GM15510 (cell line): Measurements from ENCODE around the gene LRRTM2.

Source experiments
- POLR2A ChIP-seq: IDR thresholded peaks from 3 replicates; pipeline ENCODE4 v1.6.1; 2011; ENCODE audit warnings: borderline replicate concordance; ENCODE audit not compliant: insufficient read length; ENCODE audit errors: extremely low read depth

LRRTM2 gene

DNA sequence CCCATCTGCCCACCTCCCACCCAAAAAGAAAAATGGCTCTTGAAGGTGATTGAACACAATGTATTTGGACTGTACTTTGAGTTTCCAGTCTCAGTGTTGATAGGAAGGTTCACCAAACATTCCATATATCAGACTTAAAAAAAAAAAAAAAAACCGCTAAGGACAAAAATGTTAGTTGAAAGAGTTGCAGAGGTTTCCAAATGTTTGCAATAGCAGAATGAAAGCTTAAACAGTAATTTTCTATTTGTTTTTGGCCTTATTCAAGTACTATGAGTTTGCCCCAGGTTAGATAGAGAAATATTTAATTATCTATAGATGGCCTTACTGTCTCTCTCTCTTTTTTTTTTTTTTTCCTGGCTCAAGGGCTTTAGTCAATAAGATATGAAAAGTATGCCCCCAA, 6.1 kb downstream of the LRRTM2 start:
- TF ChIP-seq POLR2A, result no peak

DNA sequence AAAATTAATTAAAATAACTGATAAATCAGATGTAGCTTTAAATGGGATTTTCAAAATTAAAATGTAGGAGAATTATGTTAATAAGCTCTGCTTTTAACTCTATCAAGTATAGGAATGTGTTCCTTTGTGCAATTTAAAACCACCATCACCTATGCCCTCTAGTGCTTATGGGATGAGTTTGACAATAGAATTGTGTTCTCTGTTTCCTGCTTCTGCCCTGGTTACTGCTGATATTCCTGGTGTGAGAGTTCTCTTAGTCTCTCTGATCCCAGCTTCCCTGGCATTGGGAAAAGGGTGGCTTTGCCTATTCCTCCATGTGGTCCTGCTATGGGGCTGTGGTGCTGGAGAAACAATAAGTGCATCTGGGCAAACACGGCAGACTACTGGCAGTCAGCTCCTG, 8.1 kb downstream of the LRRTM2 start:
- no peak for TF ChIP-seq POLR2A

DNA sequence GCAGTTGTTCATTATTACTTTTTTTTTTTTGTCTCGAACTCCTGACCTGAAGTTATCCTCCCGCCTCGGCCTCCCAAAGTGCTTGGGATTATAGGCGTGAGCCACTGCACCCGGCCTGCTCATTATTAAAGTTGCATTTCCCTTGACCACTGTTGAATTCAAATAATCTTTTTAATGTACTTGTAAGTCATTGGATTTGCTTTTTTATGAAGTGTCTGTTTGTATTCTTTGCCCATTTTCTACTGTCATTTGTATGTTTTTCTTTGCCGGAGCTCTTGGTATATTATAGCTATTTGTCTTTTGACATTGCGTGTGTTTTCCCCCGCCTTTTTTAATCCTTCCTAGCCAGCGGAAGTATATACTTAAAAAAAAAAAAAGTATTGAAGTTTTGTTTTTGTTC, 22.0 kb downstream of the LRRTM2 start:
- TF ChIP-seq POLR2A, result no peak

DNA sequence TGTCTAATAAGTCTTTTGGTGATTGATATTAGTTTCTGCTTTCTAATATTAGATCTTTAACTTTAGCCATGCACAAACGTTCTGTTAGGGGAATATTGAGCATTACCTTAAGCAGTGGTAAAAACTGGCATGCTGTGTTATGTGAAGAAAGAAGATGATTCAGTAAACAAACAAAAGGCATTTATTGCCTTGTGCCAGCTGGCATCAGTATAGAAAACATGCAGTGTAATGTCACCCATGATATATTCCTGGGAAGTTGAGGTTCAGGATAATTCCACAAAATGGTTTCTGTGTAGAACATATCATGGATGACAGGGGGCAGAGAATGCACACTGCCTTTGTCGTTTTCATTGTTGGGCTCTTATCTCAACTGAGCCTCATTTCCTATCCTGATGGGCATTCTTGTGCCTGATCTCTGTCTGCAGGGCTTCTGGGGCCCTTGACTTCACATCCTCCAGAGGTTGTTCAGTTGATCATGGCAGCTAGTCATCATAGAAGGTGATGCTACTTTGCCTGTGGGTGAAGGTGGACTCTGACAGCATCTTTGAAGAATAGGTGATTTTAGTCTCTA, 24.2 kb downstream of the LRRTM2 start:
- TF ChIP-seq POLR2A, result no peak

DNA sequence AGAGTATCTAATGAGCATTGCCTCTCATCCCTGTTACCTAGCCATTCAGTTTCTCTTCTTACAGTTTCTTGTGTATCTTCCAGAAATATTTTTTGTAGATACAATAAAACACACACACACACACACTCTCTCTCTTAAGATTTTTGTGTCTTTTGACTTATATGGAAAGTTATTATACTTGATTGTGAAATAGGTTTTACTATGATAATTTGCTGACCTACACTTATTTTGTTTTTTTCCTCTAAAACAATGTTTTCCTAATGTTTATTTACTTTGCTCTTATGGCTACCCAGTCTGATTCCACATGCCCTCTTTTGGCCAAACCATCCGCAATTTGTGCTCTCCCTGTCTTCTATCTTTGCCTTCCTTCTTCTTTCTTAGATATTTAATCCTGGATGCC, 25.3 kb downstream of the LRRTM2 start:
- TF ChIP-seq POLR2A, result no peak

DNA sequence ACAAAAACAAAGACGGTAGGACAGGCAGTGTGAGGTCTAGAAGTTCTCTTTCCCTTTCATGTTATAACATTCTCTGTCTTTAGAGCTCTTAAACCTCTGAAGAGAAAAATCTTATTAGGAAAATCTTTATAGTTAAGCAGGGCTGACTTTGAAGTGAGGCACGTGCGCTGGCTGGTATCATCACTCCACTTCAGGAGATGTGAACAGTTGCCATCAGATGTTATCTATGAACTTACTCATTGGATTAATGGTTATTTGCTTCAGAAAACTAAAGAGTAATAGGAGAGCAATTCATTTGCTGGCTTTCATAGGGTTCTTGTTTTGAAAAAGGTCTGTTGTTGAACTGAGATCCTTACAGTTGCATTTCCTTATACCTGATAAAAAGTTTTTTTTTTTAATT, 25.7 kb downstream of the LRRTM2 start:
- TF ChIP-seq POLR2A, result no peak

DNA sequence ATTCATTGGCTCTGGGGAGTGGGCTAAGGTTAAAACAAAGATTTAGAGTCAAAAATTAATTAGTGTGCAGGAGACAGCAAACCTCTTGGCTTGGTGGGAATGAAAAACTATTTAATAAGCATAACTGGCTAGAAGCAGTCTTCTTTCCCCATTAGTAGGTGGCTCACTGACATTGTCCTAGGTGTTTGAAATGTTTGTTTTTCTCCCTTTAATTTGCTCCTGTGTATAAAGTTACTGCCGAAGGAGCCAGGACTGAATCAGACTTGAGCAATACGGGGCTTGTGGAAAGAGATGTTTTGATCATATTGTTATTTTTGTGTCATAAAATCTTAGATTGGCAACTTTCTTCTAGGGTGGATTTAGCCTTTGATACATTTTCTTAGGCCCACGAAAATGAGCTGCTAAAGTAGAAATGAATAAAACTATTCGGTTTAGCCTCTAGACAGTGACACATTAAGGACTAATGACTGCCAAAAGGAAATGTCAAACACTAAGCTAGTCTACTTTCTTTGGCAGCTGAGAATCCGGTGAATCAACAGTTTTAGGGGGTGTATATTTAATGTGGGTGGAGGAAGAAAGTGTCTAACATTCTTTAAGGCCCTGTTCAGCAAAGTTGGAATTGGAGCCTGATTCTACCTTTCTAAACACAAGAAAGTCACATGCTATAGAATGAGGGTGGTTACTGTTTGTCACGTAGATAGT, 30.2 kb downstream of the LRRTM2 start:
- no peak for TF ChIP-seq POLR2A

DNA sequence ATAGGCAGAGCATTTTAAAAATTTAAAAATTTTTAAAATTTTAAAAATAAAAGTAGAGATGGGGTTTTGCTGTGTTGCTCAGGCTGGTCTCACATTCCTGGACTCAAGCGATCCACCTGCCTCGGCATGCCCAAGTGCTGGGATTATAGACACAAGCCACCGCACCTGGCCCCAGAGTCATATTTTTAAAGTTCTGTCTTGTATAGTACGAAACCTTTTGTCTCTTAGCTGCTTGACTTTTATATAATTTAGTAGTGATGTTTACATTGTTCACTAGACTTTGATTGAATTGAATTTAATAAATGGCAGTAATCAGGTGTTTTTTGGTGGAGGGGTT, 31.0 kb downstream of the LRRTM2 start:
- no peak for TF ChIP-seq POLR2A

DNA sequence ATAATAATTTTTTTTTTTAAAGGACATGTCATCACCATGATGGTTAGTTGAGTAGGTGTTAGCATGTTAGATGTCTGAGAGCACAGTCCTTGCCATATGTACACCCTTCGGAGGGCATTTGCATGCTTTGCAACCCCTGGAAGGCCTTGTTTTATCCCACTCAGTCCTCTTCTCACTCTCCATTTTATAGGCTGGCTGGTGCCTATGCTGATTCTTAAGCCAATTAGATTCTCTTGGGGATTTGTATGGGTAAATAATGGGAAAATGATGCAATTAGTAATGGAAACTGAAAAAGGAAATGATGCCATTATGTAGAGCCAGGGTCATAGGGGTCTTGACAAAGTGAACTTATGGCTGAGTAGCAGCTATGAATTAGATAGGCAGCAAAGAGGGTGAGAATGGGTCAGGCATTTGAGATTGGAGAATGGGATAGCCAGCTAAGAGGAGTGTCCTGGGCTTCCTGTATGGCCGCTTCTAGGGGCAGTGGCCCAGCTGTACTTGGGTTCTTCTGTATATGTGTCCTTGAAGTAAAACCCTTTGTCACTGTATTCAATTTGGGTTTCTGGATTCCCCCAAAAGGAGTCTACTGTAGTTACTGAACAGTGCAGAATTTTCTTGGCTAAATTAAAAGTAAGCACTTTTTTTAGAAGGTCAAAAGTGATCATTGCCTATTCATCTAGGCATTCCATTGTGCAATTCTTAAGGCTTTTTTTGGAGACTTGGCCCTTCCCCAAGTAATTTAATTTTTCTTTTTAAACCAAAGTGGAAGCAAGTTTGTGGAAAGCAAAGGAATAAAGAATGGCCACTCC, 31.6 kb downstream of the LRRTM2 start:
- TF ChIP-seq POLR2A, result no peak

DNA sequence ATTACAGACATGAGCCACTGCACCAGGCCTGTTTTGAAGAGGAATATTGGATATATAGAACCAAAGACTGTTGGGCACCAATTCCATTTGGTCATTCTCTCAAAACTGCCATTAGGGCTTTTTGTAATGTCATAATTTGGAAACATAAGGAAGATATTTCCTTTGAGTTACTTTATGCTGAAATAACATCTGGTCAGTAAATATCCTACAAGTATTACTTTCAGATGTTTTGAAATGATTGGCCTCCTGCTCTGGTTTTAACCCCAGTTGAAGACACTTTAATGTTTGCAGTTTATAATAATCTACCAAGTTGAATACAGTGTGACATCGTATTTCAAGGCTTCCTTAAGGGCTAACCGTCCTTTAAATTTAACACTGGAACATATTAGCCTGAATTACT, 33.6 kb downstream of the LRRTM2 start:
- TF ChIP-seq POLR2A, result no peak

DNA sequence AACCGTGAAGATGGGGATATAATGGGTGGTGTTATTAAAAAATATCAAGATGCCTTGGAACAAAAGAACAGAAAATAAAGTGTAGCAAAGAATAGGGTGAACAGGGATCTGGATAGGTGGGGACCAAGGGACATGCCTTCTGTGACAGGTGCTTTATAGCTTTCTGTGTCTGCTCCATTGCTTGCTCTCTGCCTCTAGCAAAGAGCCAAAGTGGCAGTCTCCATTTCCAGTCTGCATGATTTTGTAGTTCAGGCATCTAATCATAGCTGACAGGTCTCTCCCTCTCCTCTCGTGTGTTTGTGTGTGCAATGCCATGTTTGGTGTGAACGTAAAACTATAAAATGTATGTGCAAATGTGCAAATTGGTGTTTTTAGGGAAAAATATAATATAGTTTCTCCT, 35.0 kb downstream of the LRRTM2 start:
- TF ChIP-seq POLR2A, result no peak

DNA sequence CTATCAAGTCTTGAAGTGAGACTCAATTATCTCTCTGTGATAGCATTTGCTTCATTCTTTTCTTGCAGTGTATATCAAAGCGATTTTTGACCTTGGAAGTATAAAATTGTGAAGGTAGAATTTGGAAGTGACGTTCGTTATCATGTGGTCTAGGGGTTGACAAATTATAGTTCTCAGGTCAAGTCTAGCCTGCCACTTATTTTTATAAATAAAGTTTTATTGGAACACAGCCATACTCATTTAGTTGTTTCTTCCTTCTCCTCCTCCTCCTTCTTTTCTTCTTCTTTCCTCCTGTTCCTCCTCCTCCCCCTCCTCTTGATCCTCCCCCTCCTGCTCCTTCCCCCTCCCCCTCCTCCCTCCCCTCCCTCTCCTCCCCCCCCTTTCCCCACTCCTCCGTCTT, 38.0 kb downstream of the LRRTM2 start:
- no peak for TF ChIP-seq POLR2A

DNA sequence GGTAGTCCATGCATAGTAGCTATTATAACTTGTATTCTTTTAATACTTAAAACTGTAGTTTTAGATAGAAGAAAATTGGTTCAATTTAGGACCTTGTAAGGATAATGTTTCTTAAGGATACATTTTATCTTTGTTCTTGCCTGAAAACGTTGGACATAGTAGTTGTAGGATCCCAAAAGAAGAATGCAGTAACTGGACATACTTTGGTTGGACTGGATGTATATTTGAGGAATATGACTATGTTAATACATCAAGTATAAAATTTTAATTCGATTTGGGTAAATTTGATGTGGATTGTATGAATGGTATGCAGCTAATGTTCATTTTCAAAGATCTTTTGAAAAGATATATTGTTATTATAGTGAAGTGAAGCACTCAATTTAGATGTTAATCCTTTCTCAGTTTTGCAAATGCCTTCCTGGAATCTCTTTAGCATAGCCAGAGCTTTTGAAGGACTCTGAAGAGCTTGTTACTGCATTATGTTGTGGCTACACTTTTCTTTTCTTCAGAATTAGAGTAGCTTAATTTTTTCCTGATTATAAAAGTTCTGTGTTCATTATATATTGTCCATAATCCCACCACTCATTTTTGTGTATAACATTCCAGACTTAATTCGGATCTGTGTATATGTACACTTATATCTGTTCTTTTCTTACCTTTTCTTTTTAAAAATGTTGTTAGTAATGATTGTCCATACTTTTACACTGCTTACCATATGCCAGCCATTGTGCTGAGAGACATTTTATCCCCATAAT, 41.2 kb downstream of the LRRTM2 start:
- TF ChIP-seq POLR2A, result no peak

DNA sequence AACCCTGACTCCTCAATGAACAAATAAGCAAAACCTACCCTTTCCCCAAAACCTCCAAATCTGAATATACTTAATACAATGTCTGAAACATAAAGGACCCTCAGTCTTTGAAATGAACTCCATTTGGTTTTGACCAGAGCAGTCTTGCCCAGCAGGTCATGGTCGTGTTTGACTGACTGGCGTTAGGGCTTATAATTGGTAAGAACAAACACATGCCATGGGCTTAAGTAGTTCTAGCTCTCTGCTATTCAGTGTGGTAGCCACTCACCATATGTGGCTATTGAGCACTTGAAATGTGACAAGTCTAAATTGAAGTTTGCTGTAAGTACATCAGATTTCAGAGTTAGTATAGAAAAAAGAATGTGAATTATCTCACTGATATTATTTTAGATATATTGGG, 42.1 kb downstream of the LRRTM2 start:
- TF ChIP-seq POLR2A, result no peak

DNA sequence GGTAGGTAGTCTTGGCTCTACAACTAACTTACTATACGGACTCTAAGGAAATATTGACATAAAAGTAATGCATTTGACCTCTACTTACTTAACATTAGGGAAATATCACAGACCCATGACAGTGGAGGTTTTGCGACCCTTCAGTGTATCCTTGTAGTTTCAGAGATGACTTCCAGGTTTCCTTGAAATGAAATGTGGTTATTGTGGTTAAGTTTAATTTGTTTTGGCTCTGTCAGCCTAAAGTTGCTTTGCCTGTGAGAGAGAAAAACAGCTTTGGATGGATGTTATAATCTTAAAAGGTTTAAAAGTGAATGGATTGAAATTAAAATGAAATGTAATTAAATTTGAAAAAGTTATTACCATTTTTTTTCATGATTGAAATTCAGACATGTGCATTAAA, 42.9 kb downstream of the LRRTM2 start:
- no peak for TF ChIP-seq POLR2A
